Activated T-cell treated with anti-CD3 and anti-CD28 coated beads, Interleukin-2, amount 50 U/mL, for 24 hours (primary cell): Measurements from ENCODE around the gene TRDMT1.

ENCODE experiments used
- DNase-seq: peaks from one replicate; pipeline ENCODE4 v3.0.0-alpha.2; 2020
- H3K27ac Mint-ChIP-seq: 2 replicates; pipeline ENCODE4 v1.8.0; 2020; ENCODE audit warnings: mild to moderate bottlenecking, mixed read lengths
- H3K27me3 Mint-ChIP-seq: 2 replicates; pipeline ENCODE4 v1.8.0; 2020; ENCODE audit warnings: mixed read lengths
- H3K36me3 Mint-ChIP-seq: 2 replicates; pipeline ENCODE4 v1.8.0; 2020; ENCODE audit warnings: low read depth, mixed read lengths
- H3K4me1 Mint-ChIP-seq: 2 replicates; pipeline ENCODE4 v1.8.0; 2020; ENCODE audit warnings: low read depth, mixed read lengths
- H3K4me3 Mint-ChIP-seq: 2 replicates; pipeline ENCODE4 v1.8.0; 2020; ENCODE audit warnings: mild to moderate bottlenecking, moderate library complexity, mixed read lengths
- H3K9me3 Mint-ChIP-seq: 2 replicates; pipeline ENCODE4 v1.8.0; 2020; ENCODE audit warnings: mixed read lengths

TRDMT1 gene

DNA sequence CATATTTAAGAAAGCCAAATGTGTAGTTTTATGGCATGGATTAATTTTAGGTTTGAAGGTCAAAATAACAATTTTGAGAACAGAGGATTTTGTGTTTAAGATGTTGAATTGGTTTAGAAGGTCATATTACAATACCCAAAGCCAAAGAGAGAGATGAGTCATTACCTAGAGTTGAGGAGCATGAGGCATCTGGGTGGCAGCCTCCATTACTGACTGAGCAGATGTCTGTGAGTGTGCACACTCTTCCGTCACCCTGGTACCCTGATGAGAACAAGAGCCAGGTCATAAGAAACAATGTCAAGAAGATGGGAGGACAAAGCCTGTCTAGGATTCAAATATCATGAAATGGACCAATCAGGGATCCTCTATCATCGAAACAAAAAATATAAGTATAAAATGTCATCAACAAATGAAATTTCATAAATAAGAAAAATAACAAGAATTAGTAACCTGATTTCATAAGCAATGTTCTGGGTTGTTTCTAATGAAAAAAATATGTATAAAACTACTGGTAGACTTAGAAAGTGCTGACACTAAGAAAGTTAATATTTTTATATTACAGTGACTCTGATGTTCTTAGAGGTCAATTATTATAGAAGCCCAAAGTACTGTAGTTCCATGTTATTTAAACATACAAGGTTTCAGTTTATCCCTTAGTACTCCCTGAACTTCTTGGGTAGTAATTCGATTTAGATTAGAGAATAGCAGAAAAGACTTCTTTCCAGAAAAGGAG is 91.8 kb downstream of the TRDMT1 start:
- H3K4me3 Mint-ChIP-seq = no peak overlapping the region
- DNase-seq = no peak
- peak overlapping the region; percentile 7 for H3K27ac Mint-ChIP-seq
- no peaks in the 10 kb centered on the region for H3K9me3 Mint-ChIP-seq
- H3K4me1 Mint-ChIP-seq = peaks cover 6% of the 10 kb centered on the region
- H3K27me3 Mint-ChIP-seq = no peaks in the 10 kb centered on the region
- peaks cover 13% of the 10 kb centered on the region for H3K36me3 Mint-ChIP-seq

DNA sequence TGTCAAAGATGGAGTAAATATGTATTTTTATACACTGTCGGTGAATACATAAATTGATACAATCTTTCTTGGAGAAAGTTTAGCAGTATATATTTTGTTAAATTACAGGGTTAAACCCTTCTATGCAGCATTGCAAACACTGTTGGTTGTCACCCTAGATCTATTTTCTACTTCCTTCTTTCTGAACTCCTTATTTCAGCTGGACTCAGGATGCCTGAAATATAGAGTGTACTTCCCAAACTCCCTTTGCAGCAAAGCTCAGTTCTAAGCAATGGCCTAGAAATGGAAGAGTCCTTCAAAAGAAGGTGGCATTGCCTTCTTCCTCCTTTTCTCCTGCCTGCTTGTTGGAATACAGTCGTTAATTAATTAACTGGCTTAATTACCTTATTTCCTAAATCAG is 92.4 kb downstream of the TRDMT1 start:
- Mint-ChIP-seq H3K9me3 (no peaks in the 10 kb centered on the region), H3K27ac (peak overlapping the region; percentile 7), H3K36me3 (peaks cover 17% of the 10 kb centered on the region), H3K27me3 (no peaks in the 10 kb centered on the region), H3K4me3 (no peak overlapping the region), H3K4me1 (peaks cover 6% of the 10 kb centered on the region)
- DNase-seq = no peak

GRCh38 chr10:17106991-17107390 is 94.5 kb downstream of the TRDMT1 start:
- Mint-ChIP-seq H3K27me3 (no peaks in the 10 kb centered on the region), H3K27ac (no peak overlapping the region), H3K4me3 (no peak overlapping the region), H3K9me3 (no peaks in the 10 kb centered on the region), H3K36me3 (peaks cover 20% of the 10 kb centered on the region), H3K4me1 (peaks cover 6% of the 10 kb centered on the region)
- DNase-seq = no peak

- Mint-ChIP-seq H3K9me3 (peaks cover under 1% of the 10 kb centered on the region), H3K4me1 (peaks cover under 1% of the 10 kb centered on the region), H3K36me3 (peaks cover 12% of the 10 kb centered on the region), H3K27ac (no peak overlapping the region), H3K4me3 (no peak overlapping the region), H3K27me3 (no peaks in the 10 kb centered on the region)
- DNase-seq = no peak
Observed at GRCh38 chr10:17101910-17102266, 99.6 kb downstream of the TRDMT1 start.

DNA sequence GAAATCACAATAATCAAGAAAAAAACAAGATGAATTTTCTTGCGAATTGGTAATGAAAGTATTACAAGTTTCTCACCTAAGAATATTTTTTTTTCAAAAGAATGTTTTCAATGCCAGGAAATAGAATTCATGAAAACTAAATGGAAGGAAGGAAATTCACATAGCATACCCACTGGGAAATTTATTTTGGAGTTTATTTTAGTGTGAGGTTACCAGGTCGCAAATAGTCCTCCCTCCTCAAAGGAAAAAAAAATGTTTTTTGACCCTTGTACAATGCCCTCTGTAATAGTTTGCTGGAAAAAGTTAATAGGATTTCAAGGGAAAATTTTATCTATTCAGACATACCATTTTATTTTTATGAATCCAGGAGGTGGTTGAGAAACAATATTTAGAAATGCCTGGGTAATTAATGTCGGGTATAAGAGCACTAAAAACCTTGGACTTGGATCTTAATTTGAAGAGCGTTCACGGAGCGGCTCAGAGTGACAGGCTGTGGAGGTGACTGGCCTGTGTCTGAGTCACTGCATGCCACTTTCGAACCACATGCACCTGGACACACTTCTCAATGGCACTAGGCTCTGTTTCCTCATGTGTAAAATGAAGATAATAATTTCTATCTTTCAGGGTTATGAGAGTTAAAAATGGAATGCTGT is 100.1 kb downstream of the TRDMT1 start:
- Mint-ChIP-seq H3K27ac (no peak overlapping the region), H3K36me3 (peaks cover 14% of the 10 kb centered on the region), H3K4me3 (no peak overlapping the region), H3K4me1 (peaks cover 3% of the 10 kb centered on the region), H3K9me3 (peaks cover 2% of the 10 kb centered on the region), H3K27me3 (no peaks in the 10 kb centered on the region)
- no peak for DNase-seq

- peaks cover 18% of the 10 kb centered on the region for H3K36me3 Mint-ChIP-seq
- H3K27ac Mint-ChIP-seq = no peak overlapping the region
- no peak for DNase-seq
- peaks cover 7% of the 10 kb centered on the region for H3K9me3 Mint-ChIP-seq
- no peaks in the 10 kb centered on the region for H3K27me3 Mint-ChIP-seq
- no peak overlapping the region for H3K4me3 Mint-ChIP-seq
- peaks cover 3% of the 10 kb centered on the region for H3K4me1 Mint-ChIP-seq
Observed at GRCh38 chr10:17100586-17100985, 100.9 kb downstream of the TRDMT1 start.

GRCh38 chr10:17098012-17098411 is 103.5 kb downstream of the TRDMT1 start:
- Mint-ChIP-seq H3K27ac (no peak overlapping the region), H3K9me3 (peaks cover 12% of the 10 kb centered on the region), H3K36me3 (peaks cover 10% of the 10 kb centered on the region), H3K4me1 (peaks cover 3% of the 10 kb centered on the region), H3K27me3 (no peaks in the 10 kb centered on the region), H3K4me3 (no peak overlapping the region)
- no peak for DNase-seq
